HT1080 (cell line): ENCODE measurements around the gene SCP2D1. TPM values are rescaled to one million over a fixed set of nuclear protein-coding genes. Genes with fewer than 3 reads are reported as not detected.

ENCODE experiments used
- total RNA-seq: library from RNA; depleted of rRNA; stranded (reverse); fragments of >200 nt; shearing (Covaris generic); gene quantifications from 2 replicates; pipeline ENCODE4 v1.2.3, GENCODE V29; 2014; rRNA removed

The SCP2D1 gene
- total RNA-seq, 1 experiment from 2014 or later = not detected

Other genes with a start within 250 kb of the SCP2D1 start
- 154 and 161 TPM in 2 replicates for gene SMIM26, start 246.4 kb upstream of the SCP2D1 start, total RNA-seq
- 115 and 120 TPM in 2 replicates for gene DTD1, start 225.7 kb upstream of the SCP2D1 start, total RNA-seq